WERI-Rb-1 (cell line): ENCODE data around the gene NSUN2.

Experiments used
- DNase-seq: peaks from one replicate; pipeline ENCODE4 v3.0.0-alpha.2; 2020
- H3K27ac ChIP-seq: fragments of 250-450 bp; sonication (Bioruptor Pico); 2 replicates; pipeline ENCODE4 v1.5.1; 2020; ENCODE audit warnings: mild to moderate bottlenecking, moderate library complexity
- H3K27me3 ChIP-seq: fragments of 250-450 bp; sonication (Bioruptor Pico); 2 replicates; pipeline ENCODE4 v1.5.1; 2021; ENCODE audit warnings: mild to moderate bottlenecking, low read depth, moderate library complexity; ENCODE audit not compliant: insufficient read depth, severe bottlenecking
- H3K36me3 ChIP-seq: fragments of 250-450 bp; sonication (Bioruptor Pico); 2 replicates; pipeline ENCODE4 v1.5.1; 2020; ENCODE audit warnings: mild to moderate bottlenecking, moderate library complexity
- H3K4me3 ChIP-seq: 2 replicates; pipeline ENCODE4 v1.5.1; 2011; ENCODE audit warnings: low read depth, mild to moderate bottlenecking, control low read depth, low read length
- H3K9me3 ChIP-seq: fragments of 250-450 bp; sonication (Bioruptor Pico); 2 replicates; pipeline ENCODE4 v1.5.1; 2021; ENCODE audit warnings: mild to moderate bottlenecking, moderate library complexity; ENCODE audit not compliant: severe bottlenecking
- CTCF ChIP-seq: IDR thresholded peaks from 2 replicates; pipeline ENCODE4 v1.5.1; 2011; ENCODE audit warnings: low read depth, mild to moderate bottlenecking, control low read depth, inconsistent platforms, low read length

NSUN2 gene

GRCh38 chr5:6550628-6551027 lies 82.2 kb downstream of the NSUN2 start:
- H3K4me3 ChIP-seq = no peak overlapping the region
- no peaks in the 10 kb centered on the region for H3K9me3 ChIP-seq
- TF ChIP-seq CTCF = no peak
- H3K27ac ChIP-seq = no peak overlapping the region
- no peak for DNase-seq
- H3K36me3 ChIP-seq = no peaks in the 10 kb centered on the region
- peaks cover 54% of the 10 kb centered on the region for H3K27me3 ChIP-seq
